HepG2 (cell line): ENCODE measurements around the gene GSAP. TPM values are rescaled to one million over a fixed set of nuclear protein-coding genes. Genes with fewer than 3 reads are reported as not detected.

Source experiments
- FOSL2 ChIP-seq: sonication (generic); formaldehyde crosslinking; IDR thresholded peaks from 2 replicates; pipeline ENCODE4 v1.4.0; 2020; ENCODE audit warnings: missing genetic modification reagents
- JUND ChIP-seq: sonication (generic); formaldehyde crosslinking; IDR thresholded peaks from 2 replicates; pipeline ENCODE4 v1.8.0; 2022; ENCODE audit warnings: mild to moderate bottlenecking, missing genetic modification reagents
- TBL1XR1 ChIP-seq: fragments of 150-350 bp; IDR thresholded peaks from 2 replicates; pipeline ENCODE4 v1.6.1; 2014; ENCODE audit warnings: borderline replicate concordance, low read length; ENCODE audit not compliant: partially characterized antibody
- ZBTB3 ChIP-seq: sonication (generic); formaldehyde crosslinking; IDR thresholded peaks from 2 replicates; pipeline ENCODE4 v1.4.0; 2020; ENCODE audit warnings: low read depth, mild to moderate bottlenecking, moderate library complexity, missing genetic modification reagents, borderline replicate concordance
- ZNF207 ChIP-seq: fragments of 450-650 bp; IDR thresholded peaks from 2 replicates; pipeline ENCODE4 v1.6.1; 2016; ENCODE audit warnings: antibody characterized with exemption, borderline replicate concordance
- ZSCAN20 ChIP-seq: sonication (generic); formaldehyde crosslinking; IDR thresholded peaks from 2 replicates; pipeline ENCODE4 v1.4.0; 2020; ENCODE audit warnings: missing genetic modification reagents, mild to moderate bottlenecking, borderline replicate concordance
- polyA plus RNA-seq, 8 experiments: library from polyadenylated mRNA; depleted of rRNA in 3 of 8; stranded (reverse) in 7 of 8; unstranded in 1 of 8; fragments of >200 nt; fragmentation: Illumina TruSeq in 4 of 8; extraction: Trizol in 4 of 8; gene quantifications; 2 replicates each; pipeline versions ENCODE4 v1.2.1 to v1.2.3, GENCODE V29; 2011 to 2016; ENCODE audit warnings: low read depth in 4 of 8, missing spikeins in 1 of 8, mixed read lengths in 1 of 8; ENCODE audit not compliant: insufficient read depth in 1 of 8
- total RNA-seq, 5 experiments: library from RNA; depleted of rRNA; stranded (reverse); fragments of >200 nt; fragmentation: Illumina TruSeq; extraction: Trizol; gene quantifications; 2 replicates each; pipeline ENCODE4 v1.2.3, GENCODE V29; 2016; ENCODE audit warnings: low read depth in 1 of 5
- TF ChIP-seq, protein P1 (sequence below): sonication (generic); formaldehyde crosslinking; IDR thresholded peaks from 2 replicates; pipeline ENCODE4 v1.5.0; 2020; ENCODE audit warnings: mild to moderate bottlenecking, missing genetic modification reagents
- TF ChIP-seq, protein P2 (sequence below): sonication (generic); formaldehyde crosslinking; IDR thresholded peaks from 2 replicates; pipeline ENCODE4 v1.5.0; 2020; ENCODE audit warnings: mild to moderate bottlenecking, missing genetic modification reagents, borderline replicate concordance
- TF ChIP-seq, protein P3 (sequence below): IDR thresholded peaks from 2 replicates; pipeline ENCODE4 v1.6.1; 2016; ENCODE audit warnings: control low read depth
- TF ChIP-seq, protein P4 (sequence below): sonication (generic); formaldehyde crosslinking; IDR thresholded peaks from 2 replicates; pipeline ENCODE4 v1.9.0; 2021; ENCODE audit warnings: missing genetic modification reagents, borderline replicate concordance
- TF ChIP-seq, protein P5 (sequence below): sonication (generic); formaldehyde crosslinking; IDR thresholded peaks from 2 replicates; pipeline ENCODE4 v1.5.1; 2020; ENCODE audit warnings: missing genetic modification reagents, mild to moderate bottlenecking, borderline replicate concordance

Gene GSAP
- total and polyA plus RNA-seq, 2 of the 13 experiments (the other 11 are each of a cell fraction or from before 2014, with no cell fraction given): 34.6 to 40.6 TPM

DNA sequence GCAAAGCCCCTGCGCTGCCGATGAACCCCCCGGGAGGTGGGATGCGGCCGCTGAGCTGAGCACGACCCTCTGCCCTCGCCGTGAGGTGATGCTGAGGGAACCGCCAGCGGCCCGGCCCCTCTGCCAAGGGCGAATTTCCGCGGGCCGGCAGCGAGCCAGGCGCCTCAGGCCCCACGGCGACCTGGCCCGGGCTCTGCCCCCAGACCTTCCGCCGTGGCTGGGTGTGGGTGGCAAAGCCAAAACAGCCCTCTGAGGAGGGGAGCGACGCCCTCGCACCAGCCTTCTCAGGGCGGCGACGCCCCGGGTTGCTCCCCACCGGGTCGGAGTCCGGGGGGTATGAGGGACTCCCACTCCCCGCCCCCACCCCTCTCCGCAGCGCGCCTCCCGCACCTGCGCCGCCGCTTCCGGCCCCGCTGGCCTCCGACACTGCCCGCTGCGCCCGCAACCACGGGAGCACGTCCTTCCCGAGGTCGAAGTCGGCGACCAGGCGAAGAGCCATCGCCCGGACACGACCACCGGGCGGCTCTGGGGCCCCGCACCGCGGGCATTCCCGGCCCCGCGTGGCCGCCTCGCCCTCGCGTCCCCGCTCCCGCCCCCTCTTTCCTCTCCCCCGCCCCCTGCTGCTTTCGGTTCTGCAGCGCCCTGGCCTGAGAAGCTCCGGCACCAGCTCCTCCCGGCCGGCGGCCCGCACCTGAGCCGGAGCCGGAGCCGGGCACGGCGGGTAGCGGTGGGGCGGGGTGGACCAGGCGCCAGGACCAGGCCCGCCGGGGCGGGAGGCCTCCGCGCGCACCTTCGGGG, at the start of gene GSAP (continued):
- TF ChIP-seq ZBTB3: no peak; the same call in 1 of the 2 replicates
- TF ChIP-seq, protein P1, sequence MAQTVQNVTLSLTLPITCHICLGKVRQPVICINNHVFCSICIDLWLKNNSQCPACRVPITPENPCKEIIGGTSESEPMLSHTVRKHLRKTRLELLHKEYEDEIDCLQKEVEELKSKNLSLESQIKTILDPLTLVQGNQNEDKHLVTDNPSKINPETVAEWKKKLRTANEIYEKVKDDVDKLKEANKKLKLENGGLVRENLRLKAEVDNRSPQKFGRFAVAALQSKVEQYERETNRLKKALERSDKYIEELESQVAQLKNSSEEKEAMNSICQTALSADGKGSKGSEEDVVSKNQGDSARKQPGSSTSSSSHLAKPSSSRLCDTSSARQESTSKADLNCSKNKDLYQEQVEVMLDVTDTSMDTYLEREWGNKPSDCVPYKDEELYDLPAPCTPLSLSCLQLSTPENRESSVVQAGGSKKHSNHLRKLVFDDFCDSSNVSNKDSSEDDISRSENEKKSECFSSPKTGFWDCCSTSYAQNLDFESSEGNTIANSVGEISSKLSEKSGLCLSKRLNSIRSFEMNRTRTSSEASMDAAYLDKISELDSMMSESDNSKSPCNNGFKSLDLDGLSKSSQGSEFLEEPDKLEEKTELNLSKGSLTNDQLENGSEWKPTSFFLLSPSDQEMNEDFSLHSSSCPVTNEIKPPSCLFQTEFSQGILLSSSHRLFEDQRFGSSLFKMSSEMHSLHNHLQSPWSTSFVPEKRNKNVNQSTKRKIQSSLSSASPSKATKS (CRISPR knock-in tag): no peak
- TF ChIP-seq ZNF207: no peak
- TF ChIP-seq, protein P2, sequence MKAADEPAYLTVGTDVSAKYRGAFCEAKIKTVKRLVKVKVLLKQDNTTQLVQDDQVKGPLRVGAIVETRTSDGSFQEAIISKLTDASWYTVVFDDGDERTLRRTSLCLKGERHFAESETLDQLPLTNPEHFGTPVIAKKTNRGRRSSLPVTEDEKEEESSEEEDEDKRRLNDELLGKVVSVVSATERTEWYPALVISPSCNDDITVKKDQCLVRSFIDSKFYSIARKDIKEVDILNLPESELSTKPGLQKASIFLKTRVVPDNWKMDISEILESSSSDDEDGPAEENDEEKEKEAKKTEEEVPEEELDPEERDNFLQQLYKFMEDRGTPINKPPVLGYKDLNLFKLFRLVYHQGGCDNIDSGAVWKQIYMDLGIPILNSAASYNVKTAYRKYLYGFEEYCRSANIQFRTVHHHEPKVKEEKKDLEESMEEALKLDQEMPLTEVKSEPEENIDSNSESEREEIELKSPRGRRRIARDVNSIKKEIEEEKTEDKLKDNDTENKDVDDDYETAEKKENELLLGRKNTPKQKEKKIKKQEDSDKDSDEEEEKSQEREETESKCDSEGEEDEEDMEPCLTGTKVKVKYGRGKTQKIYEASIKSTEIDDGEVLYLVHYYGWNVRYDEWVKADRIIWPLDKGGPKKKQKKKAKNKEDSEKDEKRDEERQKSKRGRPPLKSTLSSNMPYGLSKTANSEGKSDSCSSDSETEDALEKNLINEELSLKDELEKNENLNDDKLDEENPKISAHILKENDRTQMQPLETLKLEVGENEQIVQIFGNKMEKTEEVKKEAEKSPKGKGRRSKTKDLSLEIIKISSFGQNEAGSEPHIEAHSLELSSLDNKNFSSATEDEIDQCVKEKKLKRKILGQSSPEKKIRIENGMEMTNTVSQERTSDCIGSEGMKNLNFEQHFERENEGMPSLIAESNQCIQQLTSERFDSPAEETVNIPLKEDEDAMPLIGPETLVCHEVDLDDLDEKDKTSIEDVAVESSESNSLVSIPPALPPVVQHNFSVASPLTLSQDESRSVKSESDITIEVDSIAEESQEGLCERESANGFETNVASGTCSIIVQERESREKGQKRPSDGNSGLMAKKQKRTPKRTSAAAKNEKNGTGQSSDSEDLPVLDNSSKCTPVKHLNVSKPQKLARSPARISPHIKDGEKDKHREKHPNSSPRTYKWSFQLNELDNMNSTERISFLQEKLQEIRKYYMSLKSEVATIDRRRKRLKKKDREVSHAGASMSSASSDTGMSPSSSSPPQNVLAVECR: peak; percentile 59; the same call in 1 of the 2 replicates
- TF ChIP-seq, protein P3, sequence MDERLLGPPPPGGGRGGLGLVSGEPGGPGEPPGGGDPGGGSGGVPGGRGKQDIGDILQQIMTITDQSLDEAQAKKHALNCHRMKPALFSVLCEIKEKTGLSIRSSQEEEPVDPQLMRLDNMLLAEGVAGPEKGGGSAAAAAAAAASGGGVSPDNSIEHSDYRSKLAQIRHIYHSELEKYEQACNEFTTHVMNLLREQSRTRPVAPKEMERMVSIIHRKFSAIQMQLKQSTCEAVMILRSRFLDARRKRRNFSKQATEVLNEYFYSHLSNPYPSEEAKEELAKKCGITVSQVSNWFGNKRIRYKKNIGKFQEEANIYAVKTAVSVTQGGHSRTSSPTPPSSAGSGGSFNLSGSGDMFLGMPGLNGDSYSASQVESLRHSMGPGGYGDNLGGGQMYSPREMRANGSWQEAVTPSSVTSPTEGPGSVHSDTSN: no peak
- TF ChIP-seq, protein P4, sequence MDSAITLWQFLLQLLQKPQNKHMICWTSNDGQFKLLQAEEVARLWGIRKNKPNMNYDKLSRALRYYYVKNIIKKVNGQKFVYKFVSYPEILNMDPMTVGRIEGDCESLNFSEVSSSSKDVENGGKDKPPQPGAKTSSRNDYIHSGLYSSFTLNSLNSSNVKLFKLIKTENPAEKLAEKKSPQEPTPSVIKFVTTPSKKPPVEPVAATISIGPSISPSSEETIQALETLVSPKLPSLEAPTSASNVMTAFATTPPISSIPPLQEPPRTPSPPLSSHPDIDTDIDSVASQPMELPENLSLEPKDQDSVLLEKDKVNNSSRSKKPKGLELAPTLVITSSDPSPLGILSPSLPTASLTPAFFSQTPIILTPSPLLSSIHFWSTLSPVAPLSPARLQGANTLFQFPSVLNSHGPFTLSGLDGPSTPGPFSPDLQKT (CRISPR knock-in tag): no peak
- TF ChIP-seq FOSL2 (CRISPR knock-in tag): no peak
- TF ChIP-seq, protein P5, sequence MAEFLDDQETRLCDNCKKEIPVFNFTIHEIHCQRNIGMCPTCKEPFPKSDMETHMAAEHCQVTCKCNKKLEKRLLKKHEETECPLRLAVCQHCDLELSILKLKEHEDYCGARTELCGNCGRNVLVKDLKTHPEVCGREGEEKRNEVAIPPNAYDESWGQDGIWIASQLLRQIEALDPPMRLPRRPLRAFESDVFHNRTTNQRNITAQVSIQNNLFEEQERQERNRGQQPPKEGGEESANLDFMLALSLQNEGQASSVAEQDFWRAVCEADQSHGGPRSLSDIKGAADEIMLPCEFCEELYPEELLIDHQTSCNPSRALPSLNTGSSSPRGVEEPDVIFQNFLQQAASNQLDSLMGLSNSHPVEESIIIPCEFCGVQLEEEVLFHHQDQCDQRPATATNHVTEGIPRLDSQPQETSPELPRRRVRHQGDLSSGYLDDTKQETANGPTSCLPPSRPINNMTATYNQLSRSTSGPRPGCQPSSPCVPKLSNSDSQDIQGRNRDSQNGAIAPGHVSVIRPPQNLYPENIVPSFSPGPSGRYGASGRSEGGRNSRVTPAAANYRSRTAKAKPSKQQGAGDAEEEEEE (CRISPR knock-in tag): no peak
- no peak for TF ChIP-seq TBL1XR1
- TF ChIP-seq JUND: no peak
- peak; percentile 67 for TF ChIP-seq ZSCAN20 (CRISPR knock-in tag)
